Mesenchymal stem cell (in vitro differentiated cells and primary cell): ENCODE results near the gene CTNNA1.
A peak's percentile ranks its signal among the peaks of the same experiment; 100 is the strongest.

Experiments
- DNase-seq: peaks from one replicate; pipeline ENCODE4 v3.0.0-alpha.2; 2013
- H2AFZ ChIP-seq: one replicate; pipeline ENCODE4 v1.6.1; 2013; ENCODE audit warnings: low read depth, mild to moderate bottlenecking, control low read depth, inconsistent platforms, low read length, moderate library complexity
- H2AK5ac ChIP-seq: 2 replicates; pipeline ENCODE4 v1.6.1; 2013; ENCODE audit warnings: low read length, moderate library complexity, mild to moderate bottlenecking, inconsistent platforms; ENCODE audit not compliant: severe bottlenecking
- H2BK120ac ChIP-seq: one replicate; pipeline ENCODE4 v1.6.1; 2013; ENCODE audit warnings: low read depth, mild to moderate bottlenecking, inconsistent platforms, low read length, moderate library complexity
- H2BK12ac ChIP-seq, 2 experiments: one replicate each; pipeline ENCODE4 v1.6.1; 2013; ENCODE audit warnings: inconsistent platforms in 2 of 2, low read length in 2 of 2, mild to moderate bottlenecking in 2 of 2, moderate library complexity in 2 of 2, control low read depth in 1 of 2
- H2BK15ac ChIP-seq: one replicate; pipeline ENCODE4 v1.6.1; 2013; ENCODE audit warnings: mild to moderate bottlenecking, low read depth, inconsistent platforms; ENCODE audit not compliant: poor library complexity, severe bottlenecking
- H2BK5ac ChIP-seq: 2 replicates; pipeline ENCODE4 v1.6.1; 2013; ENCODE audit warnings: low read depth, mild to moderate bottlenecking, low read length, control low read depth, inconsistent platforms; ENCODE audit not compliant: poor library complexity, severe bottlenecking
- H3K14ac ChIP-seq, 2 experiments: one replicate each; pipeline ENCODE4 v1.6.1; 2013; ENCODE audit warnings: inconsistent platforms in 2 of 2, low read length in 2 of 2, control low read depth in 1 of 2, mild to moderate bottlenecking in 1 of 2, moderate library complexity in 1 of 2
- H3K18ac ChIP-seq, 2 experiments: one replicate each; pipeline ENCODE4 v1.6.1; 2013; ENCODE audit warnings: inconsistent platforms in 2 of 2, low read length in 2 of 2, control low read depth in 1 of 2, low read depth in 1 of 2, mild to moderate bottlenecking in 1 of 2
- H3K23ac ChIP-seq, 2 experiments: one replicate each; pipeline ENCODE4 v1.6.1; 2013; ENCODE audit warnings: inconsistent platforms in 2 of 2, low read length in 2 of 2, mild to moderate bottlenecking in 2 of 2, moderate library complexity in 2 of 2, control low read depth in 1 of 2
- H3K27ac ChIP-seq: 2 replicates; pipeline ENCODE4 v1.5.1; 2013; ENCODE audit warnings: mild to moderate bottlenecking, moderate library complexity, low read length, control low read depth, inconsistent platforms; ENCODE audit not compliant: poor library complexity, severe bottlenecking
- H3K27me3 ChIP-seq, 2 experiments: 2 replicates each; pipeline versions ENCODE4 v1.6.1 to v1.7.0; 2013; ENCODE audit warnings: low read length in 2 of 2, mild to moderate bottlenecking in 2 of 2, moderate library complexity in 2 of 2, control low read depth in 1 of 2, inconsistent platforms in 1 of 2; ENCODE audit not compliant: control insufficient read depth in 1 of 2, insufficient read depth in 1 of 2
- H3K36me3 ChIP-seq, 2 experiments: 2 replicates each; pipeline versions ENCODE4 v1.6.1 to v1.7.0; 2013; ENCODE audit warnings: low read length in 2 of 2, control low read depth in 1 of 2, inconsistent platforms in 1 of 2, low read depth in 1 of 2, mild to moderate bottlenecking in 1 of 2; ENCODE audit not compliant: insufficient read depth in 2 of 2, control insufficient read depth in 1 of 2
- H3K4ac ChIP-seq, 2 experiments: one replicate each; pipeline ENCODE4 v1.6.1; 2013; ENCODE audit warnings: inconsistent platforms in 2 of 2, low read length in 2 of 2, mild to moderate bottlenecking in 2 of 2, moderate library complexity in 2 of 2, control low read depth in 1 of 2, low read depth in 1 of 2
- H3K4me1 ChIP-seq: 2 replicates; pipeline ENCODE4 v1.6.1; 2013; ENCODE audit warnings: low read depth, low read length, control low read depth; ENCODE audit not compliant: control insufficient read depth, insufficient read depth
- H3K4me2 ChIP-seq: 2 replicates; pipeline ENCODE4 v1.6.1; 2013; ENCODE audit warnings: low read length, mild to moderate bottlenecking, inconsistent platforms; ENCODE audit not compliant: poor library complexity, severe bottlenecking
- H3K4me3 ChIP-seq, 2 experiments: 2 replicates each; pipeline versions ENCODE4 v1.5.1 to v1.7.0; 2013; ENCODE audit warnings: low read length in 2 of 2, mild to moderate bottlenecking in 2 of 2, control low read depth in 1 of 2, low read depth in 1 of 2; ENCODE audit not compliant: insufficient read depth in 1 of 2
- H3K79me1 ChIP-seq: replicated peaks from 2 replicates; pipeline ENCODE4 v1.6.1; 2013; ENCODE audit warnings: mild to moderate bottlenecking, control low read depth, low read length, inconsistent platforms; ENCODE audit not compliant: poor library complexity, severe bottlenecking
- H3K9ac ChIP-seq: 2 replicates; pipeline ENCODE4 v1.7.0; 2013; ENCODE audit warnings: mild to moderate bottlenecking, low read length, moderate library complexity
- H3K9me3 ChIP-seq: 2 replicates; pipeline ENCODE4 v1.7.0; 2013; ENCODE audit warnings: mild to moderate bottlenecking, low read length; ENCODE audit not compliant: control insufficient read depth
- H4K8ac ChIP-seq: one replicate; pipeline ENCODE4 v1.6.1; 2013; ENCODE audit warnings: inconsistent platforms, mild to moderate bottlenecking, low read length, moderate library complexity
- H4K91ac ChIP-seq: one replicate; pipeline ENCODE4 v1.6.1; 2013; ENCODE audit warnings: mild to moderate bottlenecking, low read length, inconsistent platforms
- WGBS: methylation state at CpG from one replicate; pipeline ENCODE4 v1.1.7; 2013; ENCODE audit warnings: mixed read lengths; 5-methylcytosine and 5-hydroxymethylcytosine counted together

CTNNA1 gene

GRCh38 chr5:138969323-138970002 lies 216.2 kb downstream of the CTNNA1 start:
- Histone ChIP-seq H2BK120ac (no peak overlapping the region), H3K23ac (no peak overlapping the region), H2AK5ac (no peak overlapping the region), H3K14ac (no peak overlapping the region), H4K8ac (no peak overlapping the region), H2BK5ac (no peak overlapping the region), H4K91ac (no peak overlapping the region), H3K4me3 (no peak overlapping the region), H2BK12ac (no peak overlapping the region), H3K27ac (no peak overlapping the region), H3K18ac (no peak overlapping the region), H3K27me3 (no peaks in the 10 kb centered on the region), H2AFZ (no peak overlapping the region), H3K4me1 (peaks cover 15% of the 10 kb centered on the region), H3K9me3 (no peaks in the 10 kb centered on the region), H3K79me1 (peaks cover 19% of the 10 kb centered on the region), H2BK15ac (no peak overlapping the region), H3K4me2 (no peak overlapping the region), H3K4ac (no peak overlapping the region), H3K9ac (no peak overlapping the region), H3K36me3 (peaks cover 0 to 2% of the 10 kb centered on the region in 2 experiments)
- no peak for DNase-seq
- 93% methylated on average over 5 of the region's 5 CpGs for WGBS

DNA sequence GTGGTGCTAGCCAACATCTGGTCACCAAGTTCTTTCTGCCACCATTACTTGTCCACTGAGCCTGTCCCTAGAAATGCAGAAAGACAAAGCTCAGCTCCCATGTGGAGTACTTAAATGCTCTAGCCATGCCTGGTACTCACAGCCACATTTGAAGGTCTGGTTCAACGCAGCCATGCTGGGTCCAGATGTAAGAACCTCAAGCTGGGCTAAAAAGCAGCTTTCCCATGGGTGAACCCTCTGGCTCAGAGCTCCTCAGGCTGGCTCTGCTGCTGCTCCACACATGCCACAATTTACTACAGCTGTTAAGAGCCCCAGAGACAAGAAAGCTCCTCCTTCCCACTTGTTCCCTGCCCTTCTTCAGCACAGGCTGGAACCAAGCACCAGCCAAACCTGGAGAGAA lies 219.0 kb downstream of the CTNNA1 start:
- Histone ChIP-seq H3K14ac (no peak overlapping the region), H3K18ac (no peak overlapping the region), H3K27me3 (no peaks in the 10 kb centered on the region), H3K9me3 (no peaks in the 10 kb centered on the region), H4K8ac (no peak overlapping the region), H3K36me3 (peaks cover 0 to 2% of the 10 kb centered on the region in 2 experiments), H3K4ac (no peak overlapping the region), H3K23ac (no peak overlapping the region), H2BK12ac (no peak overlapping the region), H2AFZ (no peak overlapping the region), H2BK5ac (no peak overlapping the region), H3K4me3 (no peak overlapping the region), H4K91ac (no peak overlapping the region), H3K79me1 (peaks cover 12% of the 10 kb centered on the region), H2BK120ac (no peak overlapping the region), H3K4me1 (peaks cover 16% of the 10 kb centered on the region), H2AK5ac (no peak overlapping the region), H3K4me2 (no peak overlapping the region), H3K27ac (no peak overlapping the region), H3K9ac (peak overlapping the region; percentile 24), H2BK15ac (no peak overlapping the region)
- WGBS, result 81% methylated on average over 1 of the region's 1 CpG
- no peak for DNase-seq

- no peak overlapping the region for H3K4me2 ChIP-seq
- no peak overlapping the region for H3K23ac ChIP-seq
- no peak overlapping the region for H2AFZ ChIP-seq
- no peak overlapping the region for H3K14ac ChIP-seq
- no peak overlapping the region for H3K27ac ChIP-seq
- peaks cover 17% of the 10 kb centered on the region for H3K4me1 ChIP-seq
- no peak overlapping the region for H2BK15ac ChIP-seq
- no peak overlapping the region for H3K4me3 ChIP-seq
- H2BK120ac ChIP-seq, result no peak overlapping the region
- peaks cover 0 to 2% of the 10 kb centered on the region in 2 experiments for H3K36me3 ChIP-seq
- no peak overlapping the region for H3K18ac ChIP-seq
- H4K8ac ChIP-seq, result no peak overlapping the region
- WGBS, result 60% methylated on average over 2 of the region's 4 CpGs
- H4K91ac ChIP-seq, result no peak overlapping the region
- no peak for DNase-seq
- no peaks in the 10 kb centered on the region for H3K27me3 ChIP-seq
- H3K4ac ChIP-seq, result no peak overlapping the region
- H2BK12ac ChIP-seq, result no peak overlapping the region
- no peak overlapping the region for H2BK5ac ChIP-seq
- H3K79me1 ChIP-seq, result peaks cover 10% of the 10 kb centered on the region
- peak overlapping the region; percentile 24 for H3K9ac ChIP-seq
- H3K9me3 ChIP-seq, result no peaks in the 10 kb centered on the region
- H2AK5ac ChIP-seq, result no peak overlapping the region
Measured at GRCh38 chr5:138972836-138973235, 219.6 kb downstream of the CTNNA1 start.

DNA sequence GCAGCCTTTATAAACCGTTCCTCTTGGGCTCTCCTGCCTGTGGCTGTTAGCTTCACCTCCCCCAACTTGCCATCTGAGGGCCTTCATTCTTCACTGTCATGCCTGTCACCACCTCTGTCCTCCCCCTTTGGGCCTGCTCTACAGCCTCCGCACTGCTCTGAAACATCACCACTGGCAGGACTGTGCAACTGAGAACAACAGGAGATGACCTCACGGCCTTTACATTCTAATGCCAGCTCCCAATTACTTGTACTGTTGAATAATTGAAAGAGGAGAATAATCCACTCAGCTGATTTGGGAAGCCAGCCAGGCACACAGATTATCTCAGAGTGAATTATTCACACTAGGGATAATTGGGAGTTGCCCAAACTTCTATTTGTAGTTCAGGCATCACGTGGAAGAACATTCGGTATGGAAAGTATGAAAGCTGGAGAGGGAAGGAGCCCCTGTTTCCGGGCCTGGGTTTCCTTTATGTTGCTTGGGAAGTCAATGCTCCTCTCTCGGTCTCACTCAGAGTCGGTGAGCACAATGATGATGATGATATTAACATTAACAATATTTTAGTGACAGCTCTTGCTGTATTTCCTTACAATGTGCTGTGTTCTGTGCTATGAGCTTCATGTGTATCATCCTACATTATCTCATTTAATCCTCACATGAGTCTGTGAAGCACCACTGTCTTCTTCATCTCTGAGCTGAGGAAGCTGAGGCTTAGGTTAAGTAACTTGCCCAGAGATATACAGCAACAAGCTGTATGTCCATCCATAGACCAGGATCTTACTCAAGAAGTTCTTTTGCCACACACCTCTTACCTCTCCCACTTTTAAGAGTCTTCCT lies 221.2 kb downstream of the CTNNA1 start:
- Histone ChIP-seq H4K91ac (no peak overlapping the region), H3K27me3 (no peaks in the 10 kb centered on the region), H3K4me3 (peak overlapping the region in 1 of 2 experiments; percentile 0), H3K9me3 (no peaks in the 10 kb centered on the region), H2AFZ (no peak overlapping the region), H4K8ac (peak overlapping the region; percentile 40), H3K14ac (no peak overlapping the region), H2BK120ac (no peak overlapping the region), H3K36me3 (no peaks in the 10 kb centered on the region), H2AK5ac (peak overlapping the region; percentile 54), H3K23ac (no peak overlapping the region), H3K9ac (peak overlapping the region; percentile 70), H3K79me1 (peaks cover 5% of the 10 kb centered on the region), H2BK5ac (no peak overlapping the region), H3K4ac (no peak overlapping the region), H3K4me2 (no peak overlapping the region), H3K27ac (peak overlapping the region; percentile 31), H3K18ac (no peak overlapping the region), H3K4me1 (peaks cover 12% of the 10 kb centered on the region), H2BK12ac (peak overlapping the region in 1 of 2 experiments; percentile 63), H2BK15ac (no peak overlapping the region)
- WGBS, result 84% methylated on average over 6 of the region's 8 CpGs
- no peak for DNase-seq
